Measurements from ENCODE around the gene HS3ST5.
"Not testable (repeated sequence)": the region's sequence is repeated elsewhere in the genome, so short reads cannot be mapped to it uniquely, and the experiment has no call there.

Gene HS3ST5

DNA sequence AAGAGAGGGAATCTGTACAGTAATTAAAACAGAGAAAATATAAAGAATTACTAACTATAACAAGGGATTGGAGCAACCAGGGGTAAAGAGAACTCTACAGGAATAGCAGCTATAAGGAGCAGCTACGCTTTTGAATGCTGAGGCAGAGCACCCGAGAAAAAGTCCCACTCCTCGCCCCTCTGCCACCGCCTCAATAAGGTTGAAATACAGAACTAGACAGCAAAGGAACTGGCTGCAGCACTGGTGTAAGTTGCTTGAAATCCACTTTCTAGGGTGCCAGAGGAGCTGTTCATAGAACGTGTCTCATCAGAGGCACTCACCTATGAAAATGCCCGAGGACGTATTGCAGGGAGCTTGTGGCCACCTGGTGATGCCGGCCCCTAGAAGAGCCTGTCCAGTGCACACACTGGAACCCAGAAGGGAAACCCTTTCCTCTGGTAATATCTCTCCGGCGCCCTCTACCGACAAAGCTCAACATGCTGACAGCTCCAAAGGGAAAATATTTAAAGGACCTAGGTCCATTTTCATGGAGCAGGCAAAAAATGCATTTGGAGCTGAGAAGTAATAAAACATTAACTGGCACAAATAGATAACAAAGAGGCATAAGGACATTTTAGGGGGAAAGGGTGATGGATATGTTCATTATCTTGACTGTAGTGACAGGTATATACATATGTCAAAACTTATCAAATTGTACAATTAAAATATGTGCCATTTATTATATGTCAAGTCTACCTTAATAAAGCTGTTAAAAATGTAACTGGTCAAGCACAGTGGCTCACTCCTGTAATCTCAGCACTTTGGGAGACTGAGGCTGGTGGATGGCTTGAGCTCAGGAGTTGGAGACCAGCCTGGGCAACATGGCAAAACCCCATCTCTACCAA is 234.5 kb downstream of the HS3ST5 start:
- DNase-seq (ENCODE audit: low read depth in 1 of 2, low spot score in 1 of 2) = no peak

- DNase-seq (ENCODE audit: low read depth in 1 of 2, low spot score in 1 of 2) = no peak
These were observed 236.8 kb downstream of the HS3ST5 start for GRCh38 chr6:114106020-114106419.

- DNase-seq (ENCODE audit: low read depth in 1 of 2, low spot score in 1 of 2) = no peak
These were observed 241.6 kb downstream of the HS3ST5 start for GRCh38 chr6:114101255-114101654.

DNA sequence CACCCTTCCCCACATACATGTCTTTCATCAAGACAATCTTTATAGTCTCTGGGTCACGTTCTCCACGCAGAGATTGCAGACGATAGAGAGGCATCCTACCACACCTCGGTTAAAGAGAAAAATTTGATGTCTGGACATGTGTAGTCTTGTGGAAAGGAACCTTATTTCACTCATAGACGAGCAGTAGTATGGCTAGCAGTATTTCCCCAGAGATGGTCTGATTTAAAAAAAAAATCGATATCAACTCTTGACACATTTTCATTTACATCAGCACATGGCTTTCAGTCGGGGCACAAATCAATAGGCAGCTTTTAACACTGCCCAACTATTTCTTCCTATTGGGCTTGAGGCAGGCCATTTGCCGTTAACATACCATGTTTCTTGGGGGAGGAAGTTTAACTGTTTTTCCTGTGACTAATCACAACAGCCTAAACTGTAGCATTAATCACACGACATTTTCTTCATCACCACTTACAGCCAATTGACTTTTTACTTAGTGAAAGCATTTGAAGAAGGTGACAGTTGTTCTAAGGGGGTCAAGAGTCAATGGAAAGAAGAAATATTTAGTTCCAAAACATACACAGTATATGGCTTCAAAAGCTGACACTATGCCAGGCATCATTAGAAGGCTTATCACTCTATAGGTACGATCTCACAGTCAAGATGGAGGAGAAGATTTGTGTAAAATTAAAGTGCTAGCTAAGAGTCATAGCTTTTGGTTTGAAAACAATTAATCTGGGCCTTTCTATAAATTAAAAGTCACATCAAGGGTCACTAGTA is 242.4 kb downstream of the HS3ST5 start:
- DNase-seq (ENCODE audit: low read depth in 1 of 2, low spot score in 1 of 2) = no peak

DNA sequence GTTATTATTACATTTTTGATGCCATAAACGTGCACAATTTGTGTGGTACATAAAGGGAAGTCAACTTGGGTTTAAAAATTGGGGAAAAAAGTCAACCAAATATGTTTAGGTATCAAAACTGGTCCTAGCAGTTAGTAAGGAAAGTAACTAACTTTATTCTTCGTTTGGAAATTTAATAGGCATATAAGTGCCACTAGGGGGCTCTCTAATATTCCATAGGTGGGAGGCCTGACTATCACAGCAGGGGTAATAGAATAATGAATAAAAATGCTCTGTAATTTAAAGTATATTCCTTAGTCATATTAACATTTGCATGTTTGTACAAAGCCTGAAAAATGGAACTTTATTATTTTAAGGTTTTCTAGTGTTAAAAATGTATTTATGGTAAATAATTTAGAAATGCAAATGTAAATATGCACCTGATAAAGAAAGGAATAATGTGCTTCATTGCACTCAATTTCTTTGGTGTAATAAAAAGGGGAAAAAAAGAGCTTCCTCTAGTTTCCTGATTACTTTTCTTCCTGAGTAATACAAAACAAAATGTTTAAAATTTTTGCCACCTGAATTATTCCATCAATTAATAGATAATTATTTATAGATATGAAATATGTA is 246.2 kb downstream of the HS3ST5 start:
- DNase-seq (ENCODE audit: low read depth in 1 of 2, low spot score in 1 of 2) = no peak

GRCh38 chr6:114092943-114093342 is 249.9 kb downstream of the HS3ST5 start:
- DNase-seq (ENCODE audit: low read depth in 1 of 2, low spot score in 1 of 2) = no peak

DNA sequence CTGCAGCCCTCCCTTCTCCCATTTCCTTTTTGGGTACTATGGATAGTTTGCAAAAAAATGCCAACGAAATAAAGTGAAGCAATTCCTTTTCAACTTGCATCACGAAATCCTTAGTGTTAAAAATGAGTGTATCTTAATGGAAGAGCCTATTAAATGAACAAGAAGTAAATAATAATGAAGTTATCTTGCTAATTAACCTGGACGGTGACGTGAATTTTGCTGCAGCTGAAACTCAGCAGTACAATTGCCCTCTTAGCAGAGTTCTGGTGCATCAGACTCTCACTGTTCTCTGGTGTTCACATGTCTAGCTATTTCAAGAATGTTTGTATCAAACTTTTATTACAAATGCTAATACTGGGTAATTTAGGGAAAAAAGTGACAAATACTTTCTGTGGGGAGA is 252.2 kb downstream of the HS3ST5 start:
- no peak for DNase-seq (ENCODE audit: low read depth in 1 of 2, low spot score in 1 of 2)

DNA sequence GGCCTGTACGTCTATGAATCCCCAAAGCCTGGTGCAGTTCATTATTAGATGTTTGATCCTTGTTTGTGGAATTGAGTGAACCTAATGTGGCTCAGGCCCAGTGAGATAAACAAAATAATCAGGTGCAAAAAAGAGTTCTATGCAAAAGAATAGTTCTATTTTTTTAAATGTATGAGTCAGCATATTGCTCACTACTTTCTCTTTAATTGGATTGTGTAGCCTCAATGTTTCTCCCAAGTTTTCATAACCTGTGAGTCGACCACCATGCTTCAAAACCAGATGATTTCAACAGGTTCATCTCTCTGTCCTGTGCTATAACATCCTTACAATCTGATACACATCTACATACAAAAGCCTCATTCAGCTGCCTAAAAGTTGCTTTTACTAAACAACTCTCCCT is 255.3 kb downstream of the HS3ST5 start:
- DNase-seq (ENCODE audit: low read depth in 1 of 2, low spot score in 1 of 2) = no peak

- no peak for DNase-seq (ENCODE audit: low read depth in 1 of 2, low spot score in 1 of 2)
These were observed 257.6 kb downstream of the HS3ST5 start for GRCh38 chr6:114085211-114085610.

GRCh38 chr6:114084327-114084890 is 258.4 kb downstream of the HS3ST5 start:
- no peak for DNase-seq (ENCODE audit: low read depth in 1 of 2, low spot score in 1 of 2)

GRCh38 chr6:114083251-114083650 is 259.6 kb downstream of the HS3ST5 start:
- no peak for DNase-seq (ENCODE audit: low read depth in 1 of 2, low spot score in 1 of 2)

DNA sequence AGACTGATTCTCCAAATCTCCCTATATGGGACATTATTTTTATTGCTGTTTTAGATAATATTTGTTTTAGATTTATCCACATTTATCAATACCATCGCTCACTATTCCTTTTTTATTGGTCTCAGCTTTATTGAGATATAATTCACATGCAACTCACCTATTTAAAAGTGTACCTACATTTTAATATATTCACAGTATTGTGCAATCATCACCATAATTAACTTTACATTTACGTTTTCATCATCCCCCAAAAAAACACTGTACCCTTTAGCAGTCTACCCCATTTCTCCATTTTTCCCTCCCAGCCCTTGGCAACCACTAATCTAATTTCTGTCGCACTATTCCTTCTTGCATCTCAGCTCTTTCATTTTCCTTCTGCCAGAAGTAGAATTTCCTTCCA is 261.1 kb downstream of the HS3ST5 start:
- no peak for DNase-seq (ENCODE audit: low read depth in 1 of 2, low spot score in 1 of 2)

GRCh38 chr6:114080891-114081510 is 261.8 kb downstream of the HS3ST5 start:
- no peak for DNase-seq (ENCODE audit: low read depth in 1 of 2, low spot score in 1 of 2)

DNA sequence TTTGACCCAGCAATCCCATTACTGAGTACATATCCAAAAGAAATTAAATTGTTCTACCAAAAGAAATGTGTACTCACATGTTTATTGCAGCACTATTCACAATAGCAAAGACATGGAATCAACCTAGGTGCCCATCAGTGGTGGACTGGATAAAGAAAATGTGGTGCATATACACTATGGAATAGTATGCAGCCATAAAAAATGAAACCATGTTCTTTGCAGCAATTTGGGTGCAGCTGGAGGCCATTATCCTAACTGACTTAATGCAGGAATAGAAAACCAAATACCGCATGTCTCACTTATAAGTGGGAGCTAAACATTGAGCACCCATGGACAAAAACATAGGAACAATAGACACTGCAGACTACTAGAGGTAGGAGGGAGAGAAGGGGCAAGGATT is 262.4 kb downstream of the HS3ST5 start:
- not testable (repeated sequence) for DNase-seq (ENCODE audit: low read depth in 1 of 2, low spot score in 1 of 2)

GRCh38 chr6:114075777-114076176 is 267.0 kb downstream of the HS3ST5 start:
- no peak for DNase-seq (ENCODE audit: low read depth in 1 of 2, low spot score in 1 of 2)

DNA sequence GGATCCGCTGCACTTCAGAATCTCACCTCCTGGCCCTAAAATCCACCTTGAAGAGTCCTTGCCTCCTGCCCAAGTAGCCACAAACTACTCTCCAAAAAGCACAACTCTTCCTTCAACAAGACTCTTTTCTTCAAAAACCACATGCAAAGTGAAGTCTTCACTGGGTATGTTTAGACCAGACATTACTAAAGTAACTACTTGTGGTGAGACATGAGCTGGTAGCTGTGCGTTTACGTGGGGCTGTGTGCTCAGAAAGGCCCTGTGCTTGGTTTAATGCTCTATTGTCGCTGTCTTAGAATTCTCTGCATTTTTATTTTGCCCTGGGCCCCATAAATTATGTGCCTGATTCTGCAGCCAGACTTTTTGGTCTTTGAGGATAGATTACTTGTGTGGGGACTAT is 267.5 kb downstream of the HS3ST5 start:
- no peak for DNase-seq (ENCODE audit: low read depth in 1 of 2, low spot score in 1 of 2)

DNA sequence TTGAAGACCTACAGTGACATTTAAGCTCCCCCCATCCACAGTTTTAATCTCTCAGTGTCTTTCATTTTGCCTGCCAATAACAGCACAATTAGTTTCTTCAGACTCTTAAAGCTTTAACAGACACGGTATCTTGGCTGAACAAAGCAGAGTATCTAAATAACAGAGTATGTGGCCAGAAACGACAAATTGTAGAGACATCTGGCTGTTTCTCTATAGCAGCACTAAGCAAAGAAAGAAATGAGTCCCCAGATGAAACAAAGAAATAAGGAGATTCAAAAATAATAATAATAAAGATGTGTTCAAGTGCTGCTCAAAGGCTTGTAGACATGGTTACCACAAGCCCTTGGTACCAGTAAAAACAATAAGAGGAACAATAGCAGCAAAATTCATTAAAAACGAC is 274.1 kb downstream of the HS3ST5 start:
- no peak for DNase-seq (ENCODE audit: low read depth in 1 of 2, low spot score in 1 of 2)

DNA sequence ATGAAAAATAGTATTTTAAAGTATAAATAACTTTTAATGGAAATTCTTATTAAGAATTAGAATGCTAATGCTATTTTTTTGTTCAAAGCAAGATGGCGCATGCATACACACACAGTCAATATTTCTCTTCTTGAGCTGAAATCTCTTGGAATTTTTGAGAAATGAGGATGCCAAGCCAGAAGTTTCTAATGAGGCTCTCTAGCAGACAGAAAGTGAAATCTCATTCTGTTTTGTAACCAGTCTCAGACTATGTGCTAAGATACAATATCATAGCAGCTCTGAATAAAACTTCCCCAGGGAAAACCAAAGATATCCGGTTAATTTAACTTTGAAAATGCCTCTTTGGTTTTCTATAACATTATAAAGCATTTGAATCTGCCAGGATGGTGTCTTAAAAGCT is 274.7 kb downstream of the HS3ST5 start:
- no peak for DNase-seq (ENCODE audit: low read depth in 1 of 2, low spot score in 1 of 2)

DNA sequence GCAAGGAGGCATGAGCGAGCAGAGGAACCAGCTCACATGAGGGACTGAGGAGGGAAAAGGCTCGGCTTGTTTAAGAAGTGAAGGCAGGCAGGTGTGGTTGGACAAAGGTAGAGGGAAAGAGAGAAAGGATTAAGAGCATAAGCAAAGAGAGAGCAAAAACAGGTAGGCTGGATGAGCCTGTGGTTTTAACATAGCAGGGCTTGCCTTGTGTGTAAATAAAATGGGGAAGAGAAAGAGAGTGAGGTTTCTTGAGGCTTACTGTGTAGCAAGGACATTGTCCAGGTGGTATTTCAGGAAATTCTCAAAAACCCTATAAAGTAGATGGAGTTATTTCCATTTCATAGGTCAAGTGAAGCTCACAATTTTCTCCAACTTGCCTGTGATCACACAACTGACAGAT is 278.0 kb downstream of the HS3ST5 start:
- DNase-seq (ENCODE audit: low read depth in 1 of 2, low spot score in 1 of 2) = no peak

GRCh38 chr6:114063956-114064355 is 278.9 kb downstream of the HS3ST5 start:
- DNase-seq (ENCODE audit: low read depth in 1 of 2, low spot score in 1 of 2) = no peak

DNA sequence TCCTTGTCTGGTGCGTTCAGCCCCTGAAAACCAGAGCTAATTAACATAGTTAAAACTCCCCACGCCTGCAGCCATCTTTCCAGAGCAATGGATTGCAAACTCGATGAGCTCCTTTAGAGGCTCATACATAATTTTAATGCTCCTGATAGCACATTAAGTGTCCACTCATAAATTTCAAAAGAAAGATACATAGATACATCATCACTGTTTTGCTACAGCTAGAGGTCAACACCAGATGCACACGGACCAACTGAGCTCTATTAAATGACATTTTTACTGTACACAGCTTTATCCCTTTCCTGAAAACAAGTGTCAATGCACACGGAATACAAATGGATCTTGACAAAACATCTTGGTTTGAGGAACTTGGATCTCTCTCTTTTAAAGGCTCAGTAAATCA is 280.6 kb downstream of the HS3ST5 start:
- no peak for DNase-seq (ENCODE audit: low read depth in 1 of 2, low spot score in 1 of 2)
